HUES6 (cell line): ENCODE results near the gene FAM98C.
"Not testable (repeated sequence)": the region's sequence is repeated elsewhere in the genome, so short reads cannot be mapped to it uniquely, and the experiment has no call there.

ENCODE experiments used
- H3K27ac ChIP-seq: 2 replicates; pipeline ENCODE4 v1.7.0; 2013; ENCODE audit warnings: low read depth, mild to moderate bottlenecking, low read length, inconsistent platforms
- H3K27me3 ChIP-seq: 2 replicates; pipeline ENCODE4 v1.6.1; 2013; ENCODE audit warnings: low read length; ENCODE audit not compliant: control insufficient read depth, insufficient read depth
- H3K36me3 ChIP-seq: 2 replicates; pipeline ENCODE4 v1.6.1; 2013; ENCODE audit warnings: low read length; ENCODE audit not compliant: control insufficient read depth, insufficient read depth
- H3K4me1 ChIP-seq: 2 replicates; pipeline ENCODE4 v1.6.1; 2013; ENCODE audit warnings: low read length; ENCODE audit not compliant: control insufficient read depth, insufficient read depth
- H3K4me3 ChIP-seq: 2 replicates; pipeline ENCODE4 v1.5.1; 2013; ENCODE audit warnings: low read depth, low read length
- H3K9ac ChIP-seq: one replicate; pipeline ENCODE4 v1.6.1; 2013; ENCODE audit warnings: mild to moderate bottlenecking, low read length
- H3K9me3 ChIP-seq: 2 replicates; pipeline ENCODE4 v1.6.1; 2013; ENCODE audit warnings: low read depth, low read length; ENCODE audit not compliant: control insufficient read depth, insufficient read depth

Gene FAM98C

GRCh38 chr19:38400361-38400760 lies 2.5 kb upstream of the FAM98C start:
- H3K36me3 ChIP-seq = 0 out of 2 replicates have a peak, but pooled peaks cover 2% of the 10 kb centered on the region
- no peak overlapping the region for H3K27ac ChIP-seq
- no peak overlapping the region for H3K9ac ChIP-seq
- H3K9me3 ChIP-seq = no peaks in the 10 kb centered on the region
- peaks cover 71% of the 10 kb centered on the region for H3K27me3 ChIP-seq
- H3K4me1 ChIP-seq = peaks cover 3% of the 10 kb centered on the region; the same call in 1 of the 2 replicates
- no peak overlapping the region for H3K4me3 ChIP-seq

- peaks cover 3% of the 10 kb centered on the region; the same call in 1 of the 2 replicates for H3K4me1 ChIP-seq
- no peak overlapping the region for H3K4me3 ChIP-seq
- no peaks in the 10 kb centered on the region for H3K9me3 ChIP-seq
- H3K36me3 ChIP-seq = 0 out of 2 replicates have a peak, but pooled peaks cover 2% of the 10 kb centered on the region
- H3K9ac ChIP-seq = no peak overlapping the region
- H3K27me3 ChIP-seq = peaks cover 64% of the 10 kb centered on the region
- H3K27ac ChIP-seq = no peak overlapping the region
These were observed 1.7 kb upstream of the FAM98C start for GRCh38 chr19:38401148-38401547.

DNA sequence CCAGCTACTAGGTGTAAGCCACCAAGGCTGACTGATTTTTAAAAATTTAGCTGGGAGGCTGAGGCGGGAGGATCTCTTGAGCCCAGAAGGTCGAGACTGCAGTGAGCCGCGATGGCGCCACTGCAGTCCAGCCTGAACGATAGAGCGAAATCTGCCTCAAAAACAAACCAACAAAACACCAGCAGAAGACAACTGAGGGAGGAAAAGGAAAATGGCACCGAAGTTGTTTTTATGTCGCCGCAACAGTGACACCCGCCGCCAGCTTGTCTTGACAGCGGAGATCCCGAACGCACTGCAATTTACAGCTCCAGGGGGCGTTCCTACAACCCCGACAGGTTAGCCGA lies 298 bp upstream of the FAM98C start:
- H3K4me1 ChIP-seq = peaks cover 3% of the 10 kb centered on the region; the same call in 1 of the 2 replicates
- no peaks in the 10 kb centered on the region for H3K9me3 ChIP-seq
- no peak overlapping the region for H3K27ac ChIP-seq
- no peak overlapping the region for H3K9ac ChIP-seq
- H3K36me3 ChIP-seq = 0 out of 2 replicates have a peak, but pooled peaks cover 7% of the 10 kb centered on the region
- peaks cover 49% of the 10 kb centered on the region for H3K27me3 ChIP-seq
- H3K4me3 ChIP-seq = peak overlapping the region; percentile 47

GRCh38 chr19:38404858-38405257 lies 2.0 kb downstream of the FAM98C start:
- peaks cover 3% of the 10 kb centered on the region; the same call in 1 of the 2 replicates for H3K4me1 ChIP-seq
- H3K4me3 ChIP-seq = no peak overlapping the region
- no peak overlapping the region for H3K27ac ChIP-seq
- 0 out of 2 replicates have a peak, but pooled peaks cover 7% of the 10 kb centered on the region for H3K36me3 ChIP-seq
- H3K9me3 ChIP-seq = no peaks in the 10 kb centered on the region
- peaks cover 26% of the 10 kb centered on the region for H3K27me3 ChIP-seq
- H3K9ac ChIP-seq = no peak overlapping the region

GRCh38 chr19:38405276-38405675 lies 2.4 kb downstream of the FAM98C start:
- H3K9ac ChIP-seq = no peak overlapping the region
- no peaks in the 10 kb centered on the region for H3K9me3 ChIP-seq
- H3K4me1 ChIP-seq = peaks cover 3% of the 10 kb centered on the region; the same call in 1 of the 2 replicates
- no peak overlapping the region for H3K27ac ChIP-seq
- H3K36me3 ChIP-seq = 0 out of 2 replicates have a peak, but pooled peaks cover 7% of the 10 kb centered on the region
- no peak overlapping the region for H3K4me3 ChIP-seq
- peaks cover 23% of the 10 kb centered on the region for H3K27me3 ChIP-seq

GRCh38 chr19:38409631-38410133 lies 6.8 kb downstream of the FAM98C start:
- no peaks in the 10 kb centered on the region for H3K27me3 ChIP-seq
- H3K9me3 ChIP-seq = no peaks in the 10 kb centered on the region
- no peak overlapping the region for H3K27ac ChIP-seq
- H3K36me3 ChIP-seq = 0 out of 2 replicates have a peak, but pooled peaks cover 7% of the 10 kb centered on the region
- no peaks in the 10 kb centered on the region for H3K4me1 ChIP-seq
- no peak overlapping the region for H3K9ac ChIP-seq
- H3K4me3 ChIP-seq = no peak overlapping the region

- H3K9me3 ChIP-seq = not testable (repeated sequence)
These were observed 7.5 kb downstream of the FAM98C start for GRCh38 chr19:38410407-38410806.

GRCh38 chr19:38411041-38411712 lies 8.3 kb downstream of the FAM98C start:
- no peak overlapping the region for H3K9ac ChIP-seq
- H3K4me3 ChIP-seq = no peak overlapping the region
- H3K9me3 ChIP-seq = no peaks in the 10 kb centered on the region
- H3K36me3 ChIP-seq = 0 out of 2 replicates have a peak, but pooled peaks cover 5% of the 10 kb centered on the region
- H3K4me1 ChIP-seq = no peaks in the 10 kb centered on the region
- H3K27ac ChIP-seq = no peak overlapping the region
- H3K27me3 ChIP-seq = no peaks in the 10 kb centered on the region

More at GRCh38 chr19:38410407-38410806, 7.5 kb downstream of the FAM98C start:
- not testable (repeated sequence) for H3K4me1 ChIP-seq, H3K27ac ChIP-seq, H3K9ac ChIP-seq, H3K36me3 ChIP-seq, H3K4me3 ChIP-seq, H3K27me3 ChIP-seq

DNA sequence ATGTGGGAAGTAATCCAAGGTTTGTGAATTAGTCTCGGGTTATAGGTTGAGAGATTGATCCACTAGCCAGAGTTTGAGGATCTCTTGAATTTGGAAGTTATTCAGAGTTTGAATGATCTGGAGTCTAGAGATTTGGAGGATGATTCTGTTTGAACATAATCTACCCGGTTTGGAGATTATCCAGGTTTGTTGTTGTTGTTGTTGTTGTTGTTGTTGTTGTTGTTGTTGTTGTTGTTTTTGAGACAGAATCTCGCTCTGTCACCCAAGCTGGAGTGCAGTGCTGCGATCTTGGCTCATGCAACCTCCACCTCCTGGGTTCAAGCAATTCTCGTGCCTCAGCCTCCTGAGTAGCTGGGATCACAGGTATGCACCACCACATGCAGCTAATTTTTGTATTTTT lies 9.0 kb downstream of the FAM98C start:
- not testable (repeated sequence) for H3K9ac ChIP-seq

GRCh38 chr19:38412491-38412890 lies 9.6 kb downstream of the FAM98C start:
- no peak overlapping the region for H3K9ac ChIP-seq
- H3K27ac ChIP-seq = no peak overlapping the region
- H3K36me3 ChIP-seq = no peaks in the 10 kb centered on the region
- no peaks in the 10 kb centered on the region for H3K27me3 ChIP-seq
- peaks cover 5% of the 10 kb centered on the region for H3K4me1 ChIP-seq
- H3K9me3 ChIP-seq = no peaks in the 10 kb centered on the region
- H3K4me3 ChIP-seq = no peak overlapping the region

More for the DNA sequence above, 9.0 kb downstream of the FAM98C start:
- not testable (repeated sequence) for H3K4me1 ChIP-seq, H3K36me3 ChIP-seq, H3K9me3 ChIP-seq, H3K27ac ChIP-seq, H3K27me3 ChIP-seq, H3K4me3 ChIP-seq

- Histone ChIP-seq H3K27ac (no peak overlapping the region), H3K36me3 (no peaks in the 10 kb centered on the region), H3K4me3 (no peak overlapping the region), H3K9me3 (no peaks in the 10 kb centered on the region), H3K27me3 (no peaks in the 10 kb centered on the region), H3K4me1 (peaks cover 7% of the 10 kb centered on the region), H3K9ac (no peak overlapping the region)
These were observed 10.1 kb downstream of the FAM98C start for GRCh38 chr19:38412961-38413360.
